Measurements from ENCODE around the gene HS6ST1.

The HS6ST1 gene

DNA sequence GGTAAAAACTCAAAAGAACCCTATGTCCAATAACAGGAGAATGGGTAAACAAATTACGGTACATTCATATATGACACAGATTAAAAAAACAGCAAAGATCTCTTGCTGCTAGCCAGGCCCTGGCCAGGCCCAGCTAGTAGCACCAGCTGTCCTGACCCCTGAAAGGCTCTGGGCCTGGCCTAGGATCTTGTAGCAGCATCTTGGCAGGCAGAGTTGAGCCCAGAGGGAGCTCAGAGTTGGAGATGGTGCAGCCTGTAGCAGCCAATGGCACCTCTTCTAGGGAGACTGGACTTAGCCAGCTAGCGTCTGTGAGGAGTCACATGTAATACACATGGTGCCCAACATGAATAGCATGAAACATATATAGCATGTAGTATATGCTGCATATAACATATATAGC, 69.1 kb downstream of the HS6ST1 start (continued):
- TF ChIP-seq, protein P1, sequence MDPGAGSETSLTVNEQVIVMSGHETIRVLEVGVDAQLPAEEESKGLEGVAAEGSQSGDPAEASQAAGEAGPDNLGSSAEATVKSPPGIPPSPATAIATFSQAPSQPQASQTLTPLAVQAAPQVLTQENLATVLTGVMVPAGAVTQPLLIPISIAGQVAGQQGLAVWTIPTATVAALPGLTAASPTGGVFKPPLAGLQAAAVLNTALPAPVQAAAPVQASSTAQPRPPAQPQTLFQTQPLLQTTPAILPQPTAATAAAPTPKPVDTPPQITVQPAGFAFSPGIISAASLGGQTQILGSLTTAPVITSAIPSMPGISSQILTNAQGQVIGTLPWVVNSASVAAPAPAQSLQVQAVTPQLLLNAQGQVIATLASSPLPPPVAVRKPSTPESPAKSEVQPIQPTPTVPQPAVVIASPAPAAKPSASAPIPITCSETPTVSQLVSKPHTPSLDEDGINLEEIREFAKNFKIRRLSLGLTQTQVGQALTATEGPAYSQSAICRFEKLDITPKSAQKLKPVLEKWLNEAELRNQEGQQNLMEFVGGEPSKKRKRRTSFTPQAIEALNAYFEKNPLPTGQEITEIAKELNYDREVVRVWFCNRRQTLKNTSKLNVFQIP (CRISPR knock-in tag; IDR thresholded peaks at IDR 0.05; ENCODE audit: borderline replicate concordance, low read depth), result no peak
- no peak for TF ChIP-seq TCF4 (CRISPR knock-in tag; IDR thresholded peaks at IDR 0.05; ENCODE audit: borderline replicate concordance)
- TF ChIP-seq CSDC2 (CRISPR knock-in tag; IDR thresholded peaks at IDR 0.05), result no peak
- no peak for TF ChIP-seq ZC3H10 (CRISPR knock-in tag; IDR thresholded peaks at IDR 0.05)
- no peak for TF ChIP-seq PPARA (CRISPR knock-in tag; IDR thresholded peaks at IDR 0.05; ENCODE audit: borderline replicate concordance)
- no peak for TF ChIP-seq CSRNP3 (CRISPR knock-in tag; IDR thresholded peaks at IDR 0.05)
- no peak for TF ChIP-seq GLIS3 (CRISPR knock-in tag; IDR thresholded peaks at IDR 0.05)
- no peak for TF ChIP-seq ARNTL (CRISPR knock-in tag; IDR thresholded peaks at IDR 0.05; ENCODE audit: borderline replicate concordance, low read depth)

DNA sequence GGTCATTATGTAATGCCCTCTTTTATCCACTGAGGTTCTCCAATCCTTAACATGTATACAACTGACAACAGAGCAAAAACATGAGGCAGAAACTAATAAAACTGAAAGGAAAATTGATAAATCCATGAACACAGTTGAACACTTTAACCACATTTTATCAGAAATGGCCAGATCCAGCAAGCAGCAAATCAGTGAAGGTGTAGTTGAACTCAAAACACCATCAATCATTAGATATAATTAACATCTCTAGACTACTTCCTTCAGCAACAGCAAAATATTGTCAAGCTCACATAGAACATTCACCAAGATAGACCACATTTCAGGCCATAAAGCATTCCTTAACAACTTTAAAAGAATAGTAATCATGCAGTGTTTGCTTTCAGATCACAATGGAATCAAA, 72.9 kb downstream of the HS6ST1 start:
- ATAC-seq, result no peak
- TF ChIP-seq, protein P2, sequence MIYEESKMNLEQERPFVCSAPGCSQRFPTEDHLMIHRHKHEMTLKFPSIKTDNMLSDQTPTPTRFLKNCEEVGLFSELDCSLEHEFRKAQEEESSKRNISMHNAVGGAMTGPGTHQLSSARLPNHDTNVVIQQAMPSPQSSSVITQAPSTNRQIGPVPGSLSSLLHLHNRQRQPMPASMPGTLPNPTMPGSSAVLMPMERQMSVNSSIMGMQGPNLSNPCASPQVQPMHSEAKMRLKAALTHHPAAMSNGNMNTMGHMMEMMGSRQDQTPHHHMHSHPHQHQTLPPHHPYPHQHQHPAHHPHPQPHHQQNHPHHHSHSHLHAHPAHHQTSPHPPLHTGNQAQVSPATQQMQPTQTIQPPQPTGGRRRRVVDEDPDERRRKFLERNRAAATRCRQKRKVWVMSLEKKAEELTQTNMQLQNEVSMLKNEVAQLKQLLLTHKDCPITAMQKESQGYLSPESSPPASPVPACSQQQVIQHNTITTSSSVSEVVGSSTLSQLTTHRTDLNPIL (CRISPR knock-in tag; IDR thresholded peaks at IDR 0.05; ENCODE audit: low read depth), result no peak
- TF ChIP-seq OSR1 (CRISPR knock-in tag; IDR thresholded peaks at IDR 0.05) (no peak), SNAI2 (CRISPR knock-in tag; IDR thresholded peaks at IDR 0.05) (no peak), ZNF8 (CRISPR knock-in tag; IDR thresholded peaks at IDR 0.05) (no peak), RARB (CRISPR knock-in tag; IDR thresholded peaks at IDR 0.05) (no peak), ESRRG (CRISPR knock-in tag; IDR thresholded peaks at IDR 0.05) (no peak)
- TF ChIP-seq, protein P3, sequence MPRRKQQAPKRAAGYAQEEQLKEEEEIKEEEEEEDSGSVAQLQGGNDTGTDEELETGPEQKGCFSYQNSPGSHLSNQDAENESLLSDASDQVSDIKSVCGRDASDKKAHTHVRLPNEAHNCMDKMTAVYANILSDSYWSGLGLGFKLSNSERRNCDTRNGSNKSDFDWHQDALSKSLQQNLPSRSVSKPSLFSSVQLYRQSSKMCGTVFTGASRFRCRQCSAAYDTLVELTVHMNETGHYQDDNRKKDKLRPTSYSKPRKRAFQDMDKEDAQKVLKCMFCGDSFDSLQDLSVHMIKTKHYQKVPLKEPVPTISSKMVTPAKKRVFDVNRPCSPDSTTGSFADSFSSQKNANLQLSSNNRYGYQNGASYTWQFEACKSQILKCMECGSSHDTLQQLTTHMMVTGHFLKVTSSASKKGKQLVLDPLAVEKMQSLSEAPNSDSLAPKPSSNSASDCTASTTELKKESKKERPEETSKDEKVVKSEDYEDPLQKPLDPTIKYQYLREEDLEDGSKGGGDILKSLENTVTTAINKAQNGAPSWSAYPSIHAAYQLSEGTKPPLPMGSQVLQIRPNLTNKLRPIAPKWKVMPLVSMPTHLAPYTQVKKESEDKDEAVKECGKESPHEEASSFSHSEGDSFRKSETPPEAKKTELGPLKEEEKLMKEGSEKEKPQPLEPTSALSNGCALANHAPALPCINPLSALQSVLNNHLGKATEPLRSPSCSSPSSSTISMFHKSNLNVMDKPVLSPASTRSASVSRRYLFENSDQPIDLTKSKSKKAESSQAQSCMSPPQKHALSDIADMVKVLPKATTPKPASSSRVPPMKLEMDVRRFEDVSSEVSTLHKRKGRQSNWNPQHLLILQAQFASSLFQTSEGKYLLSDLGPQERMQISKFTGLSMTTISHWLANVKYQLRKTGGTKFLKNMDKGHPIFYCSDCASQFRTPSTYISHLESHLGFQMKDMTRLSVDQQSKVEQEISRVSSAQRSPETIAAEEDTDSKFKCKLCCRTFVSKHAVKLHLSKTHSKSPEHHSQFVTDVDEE (CRISPR knock-in tag; IDR thresholded peaks at IDR 0.05), result no peak

DNA sequence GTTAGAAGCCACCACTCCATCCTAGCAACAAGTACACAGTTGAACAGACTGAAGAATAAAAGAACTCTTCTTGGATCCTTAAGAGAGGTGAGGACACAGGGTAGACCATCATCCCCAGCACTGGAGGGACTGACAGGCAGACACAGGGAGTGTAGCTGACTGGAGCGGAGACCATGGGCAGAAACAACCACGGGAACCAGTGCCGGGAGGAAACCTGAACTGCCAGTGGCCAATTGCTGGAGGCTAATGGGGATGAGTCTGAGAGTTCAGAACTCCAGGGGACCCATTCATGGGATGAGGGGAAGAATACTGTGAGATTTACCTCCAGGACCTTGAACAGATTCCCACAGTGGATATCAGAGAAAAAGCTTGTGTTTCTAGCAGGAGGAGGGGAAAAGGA, 76.8 kb downstream of the HS6ST1 start:
- no peak for ATAC-seq
- TF ChIP-seq, protein P3 (CRISPR knock-in tag; IDR thresholded peaks at IDR 0.05), result no peak
- TF ChIP-seq PATZ1 (CRISPR knock-in tag; IDR thresholded peaks at IDR 0.05; ENCODE audit: borderline replicate concordance) (no peak), BACH2 (CRISPR knock-in tag; IDR thresholded peaks at IDR 0.05; ENCODE audit: borderline replicate concordance) (no peak), ESRRG (CRISPR knock-in tag; IDR thresholded peaks at IDR 0.05) (no peak), RARB (CRISPR knock-in tag; IDR thresholded peaks at IDR 0.05) (no peak), ZNF8 (CRISPR knock-in tag; IDR thresholded peaks at IDR 0.05) (no peak), ZC3H10 (CRISPR knock-in tag; IDR thresholded peaks at IDR 0.05) (no peak), CSDC2 (CRISPR knock-in tag; IDR thresholded peaks at IDR 0.05) (no peak), OSR1 (CRISPR knock-in tag; IDR thresholded peaks at IDR 0.05) (no peak), TCF4 (CRISPR knock-in tag; IDR thresholded peaks at IDR 0.05; ENCODE audit: borderline replicate concordance) (no peak), CSRNP3 (CRISPR knock-in tag; IDR thresholded peaks at IDR 0.05) (no peak)
- TF ChIP-seq, protein P2 (CRISPR knock-in tag; IDR thresholded peaks at IDR 0.05; ENCODE audit: low read depth), result no peak
